Measurements from ENCODE around the gene MEI1. TPM values are rescaled to one million over a fixed set of nuclear protein-coding genes. Genes with fewer than 3 reads are reported as not detected.

The MEI1 gene
- total and polyA plus RNA-seq, 4 donors: 3.4 to 18.0 (median 6.7) TPM

GRCh38 chr22:41844036-41844435, 144.7 kb downstream of the MEI1 start:
- H3K9me3 ChIP-seq (ENCODE audit: control insufficient read depth in 4 of 4, insufficient read depth in 3 of 4, low read length in 3 of 4): no peaks in the 10 kb centered on the region
- no peak for DNase-seq
- peaks cover 0 to 47% (median 20%) of the 10 kb centered on the region in 5 donors for H3K4me1 ChIP-seq (ENCODE audit: control insufficient read depth in 5 of 5, insufficient read depth in 5 of 5, low read length in 5 of 5)
- ATAC-seq (ENCODE audit: insufficient read depth, low FRiP score): no peak
- no peak for TF ChIP-seq CTCF (IDR thresholded peaks at IDR 0.05; ENCODE audit: control extremely low read depth, extremely low read depth)
- no peak overlapping the region for H3K4me3 ChIP-seq
- H3K9ac ChIP-seq (ENCODE audit: insufficient read depth in 1 of 2, low read length in 2 of 2): no peak overlapping the region
- H3K36me3 ChIP-seq (ENCODE audit: control insufficient read depth in 4 of 4, insufficient read depth in 4 of 4, low read length in 4 of 4): peaks cover 3 to 11% (median 4%) of the 10 kb centered on the region in 4 donors
- H3K27me3 ChIP-seq (ENCODE audit: control insufficient read depth in 3 of 3, insufficient read depth in 3 of 3, low read length in 2 of 3): no peaks in the 10 kb centered on the region
- H3K27ac ChIP-seq (ENCODE audit: low read depth in 1 of 2, low read length in 1 of 2): no peak overlapping the region
- WGBS, 2 donors: 25 to 70% methylated on average over 1 of the region's 1 CpG

GRCh38 chr22:41844513-41844912, 145.2 kb downstream of the MEI1 start:
- no peak for TF ChIP-seq CTCF (IDR thresholded peaks at IDR 0.05; ENCODE audit: control extremely low read depth, extremely low read depth)
- ATAC-seq (ENCODE audit: insufficient read depth, low FRiP score) (no peak), DNase-seq (peak; percentile 58 to 81 (median 61))
- Histone ChIP-seq H3K36me3 (ENCODE audit: control insufficient read depth in 4 of 4, insufficient read depth in 4 of 4, low read length in 4 of 4) (peaks cover 3 to 11% (median 4%) of the 10 kb centered on the region in 4 donors), H3K9me3 (ENCODE audit: control insufficient read depth in 4 of 4, insufficient read depth in 3 of 4, low read length in 3 of 4) (no peaks in the 10 kb centered on the region), H3K4me3 (no peak overlapping the region), H3K27me3 (ENCODE audit: control insufficient read depth in 3 of 3, insufficient read depth in 3 of 3, low read length in 2 of 3) (no peaks in the 10 kb centered on the region), H3K27ac (ENCODE audit: low read depth in 1 of 2, low read length in 1 of 2) (no peak overlapping the region), H3K9ac (ENCODE audit: insufficient read depth in 1 of 2, low read length in 2 of 2) (no peak overlapping the region), H3K4me1 (ENCODE audit: control insufficient read depth in 5 of 5, insufficient read depth in 5 of 5, low read length in 5 of 5) (peaks cover 0 to 47% (median 20%) of the 10 kb centered on the region in 5 donors)
- WGBS, 2 donors: 62 to 74% methylated on average over 3 of the region's 3 CpGs

- ATAC-seq (ENCODE audit: insufficient read depth, low FRiP score) (no peak), DNase-seq (no peak)
- peak overlapping the region in 1 of 2 donors; percentile 68 for H3K27ac ChIP-seq (ENCODE audit: low read depth in 1 of 2, low read length in 1 of 2)
- no peak for TF ChIP-seq CTCF (IDR thresholded peaks at IDR 0.05; ENCODE audit: control extremely low read depth, extremely low read depth)
- no peak overlapping the region for H3K4me3 ChIP-seq
- WGBS, 2 donors: 42 to 67% methylated on average over 4 of the region's 4 CpGs
- no peaks in the 10 kb centered on the region for H3K27me3 ChIP-seq (ENCODE audit: control insufficient read depth in 3 of 3, insufficient read depth in 3 of 3, low read length in 2 of 3)
- H3K36me3 ChIP-seq (ENCODE audit: control insufficient read depth in 4 of 4, insufficient read depth in 4 of 4, low read length in 4 of 4): peaks cover 3 to 10% (median 3%) of the 10 kb centered on the region in 4 donors
- peak overlapping the region in 1 of 2 donors; percentile 41 for H3K9ac ChIP-seq (ENCODE audit: insufficient read depth in 1 of 2, low read length in 2 of 2)
- H3K9me3 ChIP-seq (ENCODE audit: control insufficient read depth in 4 of 4, insufficient read depth in 3 of 4, low read length in 3 of 4): no peaks in the 10 kb centered on the region
- peaks cover 0 to 46% (median 18%) of the 10 kb centered on the region in 5 donors for H3K4me1 ChIP-seq (ENCODE audit: control insufficient read depth in 5 of 5, insufficient read depth in 5 of 5, low read length in 5 of 5)
Measured at GRCh38 chr22:41845380-41846267, 146.3 kb downstream of the MEI1 start.

All from lung (tissue), 12 donors.